HG02884 (cell line): Measurements from ENCODE around the gene TMEM214.

ENCODE experiments used
- ATAC-seq: cut with Tn5 transposase; IDR thresholded peaks from one replicate; pipeline ENCODE4 v1.9.1; 2021; ENCODE audit warnings: mild to moderate bottlenecking, moderate library complexity; ENCODE audit not compliant: unreplicated experiment

The TMEM214 gene

GRCh38 chr2:27082773-27083409, 50.1 kb downstream of the TMEM214 start:
- ATAC-seq: no peak

DNA sequence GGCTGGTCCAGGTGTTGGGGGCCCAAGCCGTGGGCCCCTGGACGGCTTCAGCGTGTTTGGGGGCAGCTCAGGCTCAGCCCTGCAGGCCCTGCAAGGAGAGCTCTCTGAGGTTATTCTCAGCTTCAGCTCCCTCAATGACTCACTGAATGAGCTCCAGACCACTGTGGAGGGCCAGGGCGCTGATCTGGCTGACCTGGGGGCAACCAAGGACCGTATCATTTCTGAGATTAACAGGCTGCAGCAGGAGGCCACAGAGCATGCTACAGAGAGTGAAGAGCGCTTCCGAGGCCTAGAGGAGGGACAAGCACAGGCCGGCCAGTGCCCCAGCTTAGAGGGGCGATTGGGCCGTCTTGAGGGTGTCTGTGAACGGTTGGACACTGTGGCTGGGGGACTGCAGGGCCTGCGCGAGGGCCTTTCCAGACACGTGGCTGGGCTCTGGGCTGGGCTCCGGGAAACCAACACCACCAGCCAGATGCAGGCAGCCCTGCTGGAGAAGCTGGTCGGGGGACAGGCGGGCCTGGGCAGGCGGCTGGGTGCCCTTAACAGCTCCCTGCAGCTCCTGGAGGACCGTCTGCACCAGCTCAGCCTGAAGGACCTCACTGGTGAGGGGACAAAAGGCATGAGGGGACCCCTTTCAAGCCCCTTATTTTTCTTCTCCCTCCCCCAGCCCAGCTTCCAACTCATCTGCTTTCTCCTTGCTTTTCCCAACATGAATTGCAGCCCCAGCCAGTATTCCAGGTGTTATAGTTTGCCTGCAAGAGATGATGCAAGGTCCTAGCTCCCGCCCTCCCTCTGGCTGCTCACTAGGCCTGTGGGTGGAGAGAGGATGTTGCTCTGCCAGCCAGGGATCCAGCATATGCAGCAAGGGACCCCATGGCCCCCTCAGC, 50.9 kb downstream of the TMEM214 start:
- ATAC-seq: no peak

DNA sequence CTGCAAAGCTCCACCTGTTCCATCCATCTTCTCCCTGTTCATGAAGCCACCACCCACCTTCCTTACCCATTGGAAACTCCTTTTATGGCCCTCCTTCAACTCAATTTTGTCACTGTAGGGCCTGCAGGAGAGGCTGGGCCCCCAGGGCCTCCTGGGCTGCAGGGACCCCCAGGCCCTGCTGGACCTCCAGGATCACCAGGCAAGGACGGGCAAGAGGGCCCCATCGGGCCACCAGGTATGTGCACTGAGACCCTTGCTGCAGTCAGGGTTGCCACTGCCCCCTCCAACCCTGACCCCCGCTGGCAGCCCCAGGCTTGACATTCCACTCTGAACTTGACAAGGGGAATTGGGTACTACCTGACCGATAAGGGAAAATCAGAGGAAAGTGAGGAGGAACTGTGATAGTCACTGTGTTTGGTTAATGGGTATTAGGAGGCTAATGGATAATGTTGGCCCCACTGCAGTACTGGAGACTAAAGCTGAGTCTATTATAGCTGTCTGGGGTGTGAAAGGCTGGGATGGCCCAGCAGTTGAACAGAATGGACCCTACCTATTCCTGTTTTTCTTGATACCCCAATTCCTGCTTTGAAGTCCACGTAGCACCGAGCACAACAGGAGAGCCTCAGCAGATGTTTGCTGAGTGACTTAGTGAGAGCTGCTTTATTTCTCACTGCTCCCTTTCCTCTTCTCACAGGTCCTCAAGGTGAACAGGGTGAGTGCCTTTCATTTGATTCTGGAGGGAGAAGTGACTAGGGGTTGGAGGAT, 51.7 kb downstream of the TMEM214 start:
- ATAC-seq: no peak

- no peak for ATAC-seq
These were observed 52.4 kb downstream of the TMEM214 start for GRCh38 chr2:27085062-27085672.

GRCh38 chr2:27085673-27086089, 52.9 kb downstream of the TMEM214 start:
- no peak for ATAC-seq

GRCh38 chr2:27086090-27086723, 53.4 kb downstream of the TMEM214 start:
- ATAC-seq: peak; percentile 72

GRCh38 chr2:27086724-27087593, 54.2 kb downstream of the TMEM214 start, which contains the start of gene KHK:
Gene KHK, plus strand, starts transcription at chr2:27086772. Its CDS starts 488 bp downstream, at chr2:27087260.
- ATAC-seq: peak; percentile 12

- no peak for ATAC-seq
These were observed 55.2 kb downstream of the TMEM214 start for GRCh38 chr2:27087823-27088410.

DNA sequence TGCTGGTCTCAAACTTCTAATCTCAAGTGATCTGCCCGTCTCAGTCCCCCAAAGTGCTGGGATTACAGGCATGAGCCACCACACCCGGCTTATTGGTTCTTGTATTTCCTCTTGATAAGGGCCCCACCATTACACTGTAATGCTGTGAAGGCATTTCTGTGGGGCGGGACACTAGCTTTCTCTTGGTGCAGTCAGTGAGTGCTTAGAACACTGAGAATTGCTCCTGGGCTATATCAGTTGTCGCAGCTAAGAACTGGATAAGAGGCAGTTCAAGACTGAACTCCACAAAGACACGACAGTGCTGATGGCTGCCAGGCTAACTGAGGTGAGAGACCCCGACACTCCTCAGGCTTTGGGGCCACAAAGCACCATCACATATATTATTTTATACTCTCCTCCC, 55.9 kb downstream of the TMEM214 start:
- ATAC-seq: no peak

GRCh38 chr2:27089111-27089954, 56.6 kb downstream of the TMEM214 start:
- ATAC-seq: no peak
